Smooth muscle cell (in vitro differentiated cells): Measurements from ENCODE around the gene REEP3. TPM values are rescaled to one million over a fixed set of nuclear protein-coding genes. Genes with fewer than 3 reads are reported as not detected.

Source experiments
- DNase-seq: peaks from one replicate; lab custom pipeline; 2025; ENCODE audit not compliant: unreplicated experiment; lab: John Stamatoyannopoulos, UW
- H2AFZ ChIP-seq: fragments of 200-600 bp; sonication (generic); 2 replicates; pipeline ENCODE4 v1.6.0; 2016; ENCODE audit warnings: antibody characterized with exemption, low read depth, mild to moderate bottlenecking
- H3F3A ChIP-seq: fragments of 200-600 bp; sonication (generic); 2 replicates; pipeline ENCODE4 v1.6.0; 2017; ENCODE audit warnings: antibody characterized with exemption, low read depth
- H3K27ac ChIP-seq: fragments of 200-600 bp; sonication (generic); 2 replicates; pipeline ENCODE4 v1.5.1; 2016; ENCODE audit warnings: low read depth, mild to moderate bottlenecking
- H3K27me3 ChIP-seq: fragments of 200-600 bp; sonication (generic); 2 replicates; pipeline ENCODE4 v1.6.1; 2016; ENCODE audit warnings: low read depth, mild to moderate bottlenecking
- H3K36me3 ChIP-seq: fragments of 200-600 bp; sonication (generic); 2 replicates; pipeline ENCODE4 v1.5.1; 2016; ENCODE audit warnings: low read depth
- H3K4me1 ChIP-seq: fragments of 200-600 bp; sonication (generic); 2 replicates; pipeline ENCODE4 v1.5.1; 2016; ENCODE audit warnings: low read depth
- H3K4me2 ChIP-seq: fragments of 200-600 bp; sonication (generic); 2 replicates; pipeline ENCODE4 v1.6.0; 2016; ENCODE audit warnings: mild to moderate bottlenecking
- H3K4me3 ChIP-seq: fragments of 200-600 bp; sonication (generic); 2 replicates; pipeline ENCODE4 v1.5.1; 2016; ENCODE audit warnings: mild to moderate bottlenecking
- H3K79me2 ChIP-seq: fragments of 200-600 bp; sonication (generic); 2 replicates; pipeline ENCODE4 v1.6.0; 2016; ENCODE audit warnings: low read depth, mild to moderate bottlenecking
- H3K9ac ChIP-seq: fragments of 200-600 bp; sonication (generic); 2 replicates; pipeline ENCODE4 v1.6.0; 2016; ENCODE audit warnings: low read depth
- H3K9me3 ChIP-seq: fragments of 200-600 bp; sonication (generic); replicated peaks from 2 replicates; pipeline ENCODE4 v1.5.1; 2016; ENCODE audit warnings: low read depth
- H4K20me1 ChIP-seq: fragments of 200-600 bp; sonication (generic); 2 replicates; pipeline ENCODE4 v1.6.0; 2016; ENCODE audit warnings: low read depth
- WGBS: methylation state at CpG from one replicate; pipeline ENCODE4 v1.1.7; 2016; ENCODE audit warnings: low lambda C conversion rate; 5-methylcytosine and 5-hydroxymethylcytosine counted together
- polyA plus RNA-seq: library from polyadenylated mRNA; unstranded; fragments of >200 nt; fragmentation: Nextera tagmentation; extraction: Ambion mirVana; gene quantifications from 2 replicates; pipeline ENCODE4 v1.2.1, GENCODE V29; 2016
- total RNA-seq: library from RNA; depleted of rRNA; stranded (reverse); fragments of >200 nt; gene quantifications from 2 replicates; pipeline ENCODE4 v1.2.3, GENCODE V29; 2014
- TF ChIP-seq, protein P1 (sequence below): fragments of 200-600 bp; sonication (generic); IDR thresholded peaks from 2 replicates; pipeline ENCODE4 v1.5.1; 2017; ENCODE audit warnings: borderline replicate concordance, mild to moderate bottlenecking, antibody characterized with exemption; ENCODE audit not compliant: insufficient read depth, poor library complexity, severe bottlenecking

REEP3 gene
- total and polyA plus RNA-seq, 2 experiments from 2014 or later: 42.3 to 80.4 TPM

DNA sequence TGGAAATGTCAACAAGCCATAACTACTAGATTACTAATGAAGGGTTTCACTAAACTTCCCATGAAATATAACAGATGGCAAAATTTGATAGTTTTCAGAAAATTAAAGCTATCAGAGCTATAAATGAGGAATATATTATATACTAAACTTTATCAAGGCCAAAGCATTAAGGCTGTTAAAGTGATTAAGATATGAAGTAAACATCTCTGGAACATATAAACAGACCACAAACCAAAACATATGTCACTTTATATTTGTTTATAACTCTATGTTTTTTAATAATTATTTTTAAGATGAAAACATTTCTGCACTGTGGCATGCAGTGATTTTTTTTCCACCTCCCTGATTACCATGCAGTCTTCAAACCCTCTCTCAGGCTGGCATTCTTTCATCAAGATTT, 120.2 kb downstream of the REEP3 start:
- Histone ChIP-seq H2AFZ (no peak overlapping the region), H3K4me2 (no peak overlapping the region), H4K20me1 (no peaks in the 10 kb centered on the region), H3K79me2 (no peaks in the 10 kb centered on the region), H3K9me3 (no peaks in the 10 kb centered on the region), H3K4me3 (no peak overlapping the region), H3K36me3 (no peaks in the 10 kb centered on the region), H3K27me3 (no peaks in the 10 kb centered on the region), H3K9ac (no peak overlapping the region), H3K27ac (no peak overlapping the region), H3K4me1 (peaks cover 3% of the 10 kb centered on the region), H3F3A (no peaks in the 10 kb centered on the region)
- DNase-seq: no peak
- TF ChIP-seq, protein P1, sequence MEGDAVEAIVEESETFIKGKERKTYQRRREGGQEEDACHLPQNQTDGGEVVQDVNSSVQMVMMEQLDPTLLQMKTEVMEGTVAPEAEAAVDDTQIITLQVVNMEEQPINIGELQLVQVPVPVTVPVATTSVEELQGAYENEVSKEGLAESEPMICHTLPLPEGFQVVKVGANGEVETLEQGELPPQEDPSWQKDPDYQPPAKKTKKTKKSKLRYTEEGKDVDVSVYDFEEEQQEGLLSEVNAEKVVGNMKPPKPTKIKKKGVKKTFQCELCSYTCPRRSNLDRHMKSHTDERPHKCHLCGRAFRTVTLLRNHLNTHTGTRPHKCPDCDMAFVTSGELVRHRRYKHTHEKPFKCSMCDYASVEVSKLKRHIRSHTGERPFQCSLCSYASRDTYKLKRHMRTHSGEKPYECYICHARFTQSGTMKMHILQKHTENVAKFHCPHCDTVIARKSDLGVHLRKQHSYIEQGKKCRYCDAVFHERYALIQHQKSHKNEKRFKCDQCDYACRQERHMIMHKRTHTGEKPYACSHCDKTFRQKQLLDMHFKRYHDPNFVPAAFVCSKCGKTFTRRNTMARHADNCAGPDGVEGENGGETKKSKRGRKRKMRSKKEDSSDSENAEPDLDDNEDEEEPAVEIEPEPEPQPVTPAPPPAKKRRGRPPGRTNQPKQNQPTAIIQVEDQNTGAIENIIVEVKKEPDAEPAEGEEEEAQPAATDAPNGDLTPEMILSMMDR: no peak

DNA sequence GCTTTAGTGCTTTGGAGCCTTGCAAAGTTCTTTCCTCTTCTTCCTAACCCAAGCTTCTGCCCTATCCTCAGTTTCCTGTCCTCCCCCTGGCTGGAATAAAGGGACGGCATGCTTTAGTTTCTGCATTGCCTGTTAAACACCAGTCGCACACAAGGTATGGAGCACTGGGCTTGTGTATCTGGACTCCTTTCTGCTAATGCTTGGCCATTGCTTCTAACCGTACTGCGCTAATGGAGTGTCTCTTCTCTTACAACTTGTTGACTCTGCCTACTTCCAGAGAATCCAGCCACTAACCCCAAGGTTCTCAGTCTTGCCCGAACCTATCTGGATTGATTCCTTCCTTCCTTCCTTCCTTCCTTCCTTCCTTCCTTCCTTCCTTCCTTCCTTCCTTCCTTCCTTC, 120.6 kb downstream of the REEP3 start:
- H3K4me1 ChIP-seq: peaks cover 3% of the 10 kb centered on the region
- no peak overlapping the region for H2AFZ ChIP-seq
- TF ChIP-seq, protein P1: no peak
- H3K36me3 ChIP-seq: no peaks in the 10 kb centered on the region
- 85% methylated on average over 5 of the region's 5 CpGs for WGBS
- H4K20me1 ChIP-seq: no peaks in the 10 kb centered on the region
- no peaks in the 10 kb centered on the region for H3K9me3 ChIP-seq
- H3K79me2 ChIP-seq: no peaks in the 10 kb centered on the region
- H3K4me3 ChIP-seq: no peak overlapping the region
- no peak overlapping the region for H3K4me2 ChIP-seq
- H3F3A ChIP-seq: no peaks in the 10 kb centered on the region
- no peak overlapping the region for H3K27ac ChIP-seq
- no peak for DNase-seq
- no peak overlapping the region for H3K9ac ChIP-seq
- no peaks in the 10 kb centered on the region for H3K27me3 ChIP-seq

DNA sequence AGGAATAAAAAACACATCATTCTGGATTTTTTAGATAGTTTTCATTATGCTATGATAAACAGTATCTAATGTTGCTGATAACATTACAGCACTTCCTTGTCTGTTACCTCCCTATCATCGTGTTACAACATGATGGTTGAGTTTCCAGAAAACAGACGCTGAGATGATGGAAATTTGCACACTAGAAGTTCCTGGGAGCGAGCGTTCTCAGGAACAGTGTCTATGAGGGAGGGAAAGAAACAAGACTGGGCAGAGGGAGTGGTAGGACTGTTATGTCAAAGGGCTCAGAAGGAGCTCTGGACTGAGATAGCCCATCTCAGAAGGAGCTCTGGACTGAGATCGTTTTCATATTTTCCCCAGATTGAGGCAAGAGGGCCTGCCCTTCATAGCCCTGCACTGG, 121.6 kb downstream of the REEP3 start:
- no peaks in the 10 kb centered on the region for H3K27me3 ChIP-seq
- WGBS: 69% methylated on average over 5 of the region's 5 CpGs
- H3K9ac ChIP-seq: no peak overlapping the region
- H3K4me2 ChIP-seq: no peak overlapping the region
- no peak for DNase-seq
- H2AFZ ChIP-seq: no peak overlapping the region
- no peak overlapping the region for H3K27ac ChIP-seq
- no peaks in the 10 kb centered on the region for H3K36me3 ChIP-seq
- TF ChIP-seq, protein P1: no peak
- peaks cover 3% of the 10 kb centered on the region for H3K4me1 ChIP-seq
- no peaks in the 10 kb centered on the region for H3F3A ChIP-seq
- H4K20me1 ChIP-seq: no peaks in the 10 kb centered on the region
- no peaks in the 10 kb centered on the region for H3K9me3 ChIP-seq
- H3K4me3 ChIP-seq: no peak overlapping the region
- H3K79me2 ChIP-seq: no peaks in the 10 kb centered on the region

DNA sequence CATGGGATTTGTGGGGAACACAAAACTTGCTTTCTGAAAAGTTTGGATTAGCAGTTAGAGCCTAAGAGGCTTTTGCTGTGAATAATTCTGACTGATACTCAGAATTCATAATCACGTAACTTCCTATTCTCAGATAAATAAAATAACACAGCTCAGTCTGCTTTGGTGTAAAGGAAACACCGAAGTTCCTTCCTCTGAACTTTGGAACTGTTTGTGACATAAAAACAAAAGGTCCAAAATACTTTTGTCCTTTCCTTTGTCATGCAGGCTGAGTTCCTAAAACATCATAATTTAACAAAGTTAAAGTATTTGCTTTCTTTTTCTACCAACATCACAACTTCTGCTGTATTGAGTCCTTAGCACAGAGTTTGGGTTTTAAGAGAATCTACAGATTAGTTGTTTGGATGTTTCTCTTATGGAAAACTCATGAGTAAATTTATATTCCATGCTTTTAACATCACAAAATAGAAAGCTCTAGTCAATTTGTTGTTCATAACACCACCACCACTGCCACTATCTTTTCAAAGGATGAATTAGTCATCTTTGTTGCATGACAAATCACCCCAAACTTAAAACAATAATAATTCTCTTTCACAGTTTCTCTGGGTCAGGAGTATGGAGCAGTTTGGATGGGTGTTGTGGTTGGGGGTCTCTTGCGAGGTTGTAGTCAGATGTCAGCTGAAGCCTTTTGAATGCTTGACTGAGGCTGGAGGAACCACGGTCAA, 123.4 kb downstream of the REEP3 start:
- Histone ChIP-seq H3K27ac (no peak overlapping the region), H3K27me3 (no peaks in the 10 kb centered on the region), H3K9ac (no peak overlapping the region), H3K79me2 (no peaks in the 10 kb centered on the region), H3K9me3 (no peaks in the 10 kb centered on the region), H3F3A (no peaks in the 10 kb centered on the region), H3K36me3 (no peaks in the 10 kb centered on the region), H2AFZ (peak overlapping the region; percentile 51), H3K4me1 (peaks cover 3% of the 10 kb centered on the region), H3K4me3 (no peak overlapping the region), H3K4me2 (no peak overlapping the region), H4K20me1 (no peaks in the 10 kb centered on the region)
- 88% methylated on average over 4 of the region's 4 CpGs for WGBS
- TF ChIP-seq, protein P1: no peak
- no peak for DNase-seq
